Epithelial cell of proximal tubule (primary cell): Measurements from ENCODE around the gene EPHA6. TPM values are rescaled to one million over a fixed set of nuclear protein-coding genes. Genes with fewer than 3 reads are reported as not detected.

Experiments used
- DNase-seq: peaks from one replicate; pipeline ENCODE4 v3.0.0-alpha.2; 2011; ENCODE audit warnings: low read depth
- H3K4me3 ChIP-seq: 2 replicates; pipeline ENCODE4 v1.5.1; 2011; ENCODE audit warnings: low read depth, mild to moderate bottlenecking, low read length
- total RNA-seq: library from RNA; depleted of rRNA; stranded (reverse); fragments of >200 nt; gene quantifications from 2 replicates; pipeline ENCODE4 v1.2.3, GENCODE V29; 2015
- TF ChIP-seq, protein P1 (sequence below): conservative IDR thresholded peaks from 2 replicates; pipeline ENCODE4 v1.5.1; 2012; ENCODE audit warnings: low read depth, mild to moderate bottlenecking, low read length

The EPHA6 gene
- total RNA-seq, 1 donor from 2014 or later = 0.46 TPM

DNA sequence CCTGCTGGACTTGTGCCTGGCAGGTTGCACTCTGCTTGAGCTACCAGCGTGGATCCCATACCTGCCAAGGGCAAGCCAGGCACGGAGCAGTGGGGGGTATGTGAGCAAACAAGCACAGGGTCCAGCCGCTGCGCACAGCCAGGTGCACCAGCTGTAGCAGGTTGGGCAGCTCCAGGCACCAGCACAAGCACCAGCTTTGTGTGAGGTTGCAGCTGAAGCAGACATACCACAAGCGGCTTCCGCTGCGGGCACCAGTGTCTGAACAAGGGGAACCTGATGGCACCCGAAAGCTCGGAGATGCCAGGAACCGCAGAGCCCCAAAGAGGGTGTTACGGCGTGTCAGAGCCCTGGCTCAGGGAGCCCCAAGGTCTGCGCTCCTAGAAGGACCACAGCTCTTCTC is 477.5 kb downstream of the EPHA6 start:
- no peak for DNase-seq
- TF ChIP-seq, protein P1, sequence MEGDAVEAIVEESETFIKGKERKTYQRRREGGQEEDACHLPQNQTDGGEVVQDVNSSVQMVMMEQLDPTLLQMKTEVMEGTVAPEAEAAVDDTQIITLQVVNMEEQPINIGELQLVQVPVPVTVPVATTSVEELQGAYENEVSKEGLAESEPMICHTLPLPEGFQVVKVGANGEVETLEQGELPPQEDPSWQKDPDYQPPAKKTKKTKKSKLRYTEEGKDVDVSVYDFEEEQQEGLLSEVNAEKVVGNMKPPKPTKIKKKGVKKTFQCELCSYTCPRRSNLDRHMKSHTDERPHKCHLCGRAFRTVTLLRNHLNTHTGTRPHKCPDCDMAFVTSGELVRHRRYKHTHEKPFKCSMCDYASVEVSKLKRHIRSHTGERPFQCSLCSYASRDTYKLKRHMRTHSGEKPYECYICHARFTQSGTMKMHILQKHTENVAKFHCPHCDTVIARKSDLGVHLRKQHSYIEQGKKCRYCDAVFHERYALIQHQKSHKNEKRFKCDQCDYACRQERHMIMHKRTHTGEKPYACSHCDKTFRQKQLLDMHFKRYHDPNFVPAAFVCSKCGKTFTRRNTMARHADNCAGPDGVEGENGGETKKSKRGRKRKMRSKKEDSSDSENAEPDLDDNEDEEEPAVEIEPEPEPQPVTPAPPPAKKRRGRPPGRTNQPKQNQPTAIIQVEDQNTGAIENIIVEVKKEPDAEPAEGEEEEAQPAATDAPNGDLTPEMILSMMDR = no peak
- no peak overlapping the region for H3K4me3 ChIP-seq

- TF ChIP-seq, protein P1 = no peak
- no peak for DNase-seq
These were observed 479.3 kb downstream of the EPHA6 start for GRCh38 chr3:97293596-97294131.

GRCh38 chr3:97297032-97297431 is 482.6 kb downstream of the EPHA6 start:
- TF ChIP-seq, protein P1 = no peak
- H3K4me3 ChIP-seq = no peak overlapping the region
- DNase-seq = no peak

More at GRCh38 chr3:97293596-97294131, 479.3 kb downstream of the EPHA6 start:
- no peak overlapping the region for H3K4me3 ChIP-seq

- no peak overlapping the region for H3K4me3 ChIP-seq
- TF ChIP-seq, protein P1 = no peak
- no peak for DNase-seq
These were observed 486.7 kb downstream of the EPHA6 start for GRCh38 chr3:97301114-97301513.

DNA sequence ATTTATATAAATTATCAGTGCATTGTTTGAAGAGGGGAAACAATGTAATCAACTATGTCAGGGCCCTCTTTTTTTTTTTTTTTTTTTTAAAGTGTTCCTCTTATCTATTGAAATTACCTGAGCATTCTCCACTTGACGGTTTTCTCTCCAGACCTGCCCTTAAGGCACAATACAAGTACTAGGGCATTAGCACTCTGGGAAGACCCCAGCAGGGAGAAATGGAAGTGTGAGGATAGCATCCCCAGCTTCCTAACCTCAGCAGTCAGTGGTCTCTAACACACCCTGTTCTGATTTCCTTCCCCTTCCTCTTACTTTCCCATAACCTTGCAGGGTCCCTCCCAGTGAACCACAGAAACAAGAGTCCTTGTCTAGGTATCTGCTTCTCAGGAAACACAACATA is 491.8 kb downstream of the EPHA6 start:
- TF ChIP-seq, protein P1 = no peak
- no peak for DNase-seq
- no peak overlapping the region for H3K4me3 ChIP-seq

- no peak for DNase-seq
- no peak overlapping the region for H3K4me3 ChIP-seq
- TF ChIP-seq, protein P1 = no peak
These were observed 524.0 kb downstream of the EPHA6 start for GRCh38 chr3:97338375-97338774.

DNA sequence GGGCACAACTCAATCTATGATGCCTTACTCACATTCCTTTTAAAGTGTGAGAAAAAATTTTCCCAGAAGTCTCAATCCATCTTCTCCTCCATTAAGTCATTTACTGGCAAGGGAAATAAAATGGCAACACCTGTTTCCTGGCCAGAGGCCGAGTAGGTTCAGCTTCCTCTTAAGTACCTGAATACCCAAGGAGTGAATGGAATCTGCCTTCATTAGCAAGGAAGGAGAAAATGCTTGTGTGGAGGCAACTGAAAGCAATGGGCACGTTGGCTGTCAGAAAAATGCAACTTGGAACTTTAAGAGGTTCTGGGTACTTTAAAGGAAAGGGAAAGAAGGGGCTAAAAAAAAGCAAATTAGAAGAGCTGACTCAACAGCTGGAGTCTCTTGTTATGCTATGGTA is 526.5 kb downstream of the EPHA6 start:
- H3K4me3 ChIP-seq = no peak overlapping the region
- TF ChIP-seq, protein P1 = no peak
- DNase-seq = no peak
